GM18909 (cell line): ENCODE results near the gene ARHGAP24.
"Not testable (repeated sequence)": the region's sequence is repeated elsewhere in the genome, so short reads cannot be mapped to it uniquely, and the experiment has no call there.

Source experiments
- ATAC-seq: cut with Tn5 transposase; IDR thresholded peaks from one replicate; pipeline ENCODE4 v1.9.1; 2021; ENCODE audit warnings: mild to moderate bottlenecking; ENCODE audit not compliant: unreplicated experiment, poor library complexity

ARHGAP24 gene

DNA sequence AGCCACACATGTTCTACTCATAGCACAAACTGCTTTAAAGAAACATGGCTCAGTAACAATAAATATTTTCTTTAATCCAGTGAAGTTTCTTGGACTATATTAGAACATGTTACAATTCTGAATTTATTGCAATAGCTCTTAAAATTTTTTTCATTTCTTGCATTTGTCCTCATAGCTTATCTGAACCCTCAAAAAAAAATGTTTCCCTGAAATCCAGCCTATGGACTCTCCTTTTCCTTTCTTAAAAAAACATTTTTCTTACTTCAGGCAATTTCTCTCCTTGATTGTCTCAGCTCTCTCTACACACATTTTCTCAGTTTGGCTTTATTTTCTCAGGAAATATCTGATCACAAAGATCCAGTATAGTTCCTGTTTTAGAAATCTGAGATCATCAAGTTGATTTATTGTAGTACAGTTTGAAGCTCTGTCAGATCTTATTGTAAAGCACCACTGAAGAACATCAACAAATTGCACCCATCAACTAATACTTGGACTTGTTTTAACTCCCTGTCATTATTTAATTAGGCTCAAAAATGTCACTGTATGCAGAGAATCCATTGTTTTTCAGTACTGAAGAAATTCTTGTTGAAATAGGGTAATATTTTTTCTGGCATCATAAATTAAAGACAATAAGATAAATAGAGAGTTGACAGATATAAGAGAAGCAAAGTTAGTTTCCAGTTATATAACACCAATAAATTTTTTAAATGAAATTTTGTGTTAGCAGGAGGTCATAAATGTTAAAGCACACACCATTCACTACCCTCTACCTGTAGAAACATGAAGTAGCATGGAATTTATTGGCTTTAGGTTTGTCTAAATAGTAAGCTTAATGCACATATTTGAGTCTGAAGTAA, 317.7 kb downstream of the ARHGAP24 start:
- no peak for ATAC-seq

DNA sequence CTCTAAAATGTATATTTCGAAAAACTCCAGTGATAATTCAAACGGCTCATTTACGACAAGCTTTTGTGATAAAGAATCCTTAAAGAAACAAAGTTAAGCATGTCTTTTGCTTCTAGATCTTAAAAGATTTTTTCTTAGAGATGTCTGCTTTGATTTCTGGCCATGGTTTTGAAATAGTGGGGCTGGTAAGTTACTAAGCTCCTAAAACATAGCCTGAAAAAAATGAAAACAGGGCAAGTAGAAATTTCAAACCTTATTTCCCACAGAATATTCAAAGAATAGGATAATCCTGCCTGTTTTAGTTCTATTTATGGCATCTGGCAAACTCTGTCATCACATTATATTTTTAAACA, 318.3 kb downstream of the ARHGAP24 start:
- no peak for ATAC-seq

DNA sequence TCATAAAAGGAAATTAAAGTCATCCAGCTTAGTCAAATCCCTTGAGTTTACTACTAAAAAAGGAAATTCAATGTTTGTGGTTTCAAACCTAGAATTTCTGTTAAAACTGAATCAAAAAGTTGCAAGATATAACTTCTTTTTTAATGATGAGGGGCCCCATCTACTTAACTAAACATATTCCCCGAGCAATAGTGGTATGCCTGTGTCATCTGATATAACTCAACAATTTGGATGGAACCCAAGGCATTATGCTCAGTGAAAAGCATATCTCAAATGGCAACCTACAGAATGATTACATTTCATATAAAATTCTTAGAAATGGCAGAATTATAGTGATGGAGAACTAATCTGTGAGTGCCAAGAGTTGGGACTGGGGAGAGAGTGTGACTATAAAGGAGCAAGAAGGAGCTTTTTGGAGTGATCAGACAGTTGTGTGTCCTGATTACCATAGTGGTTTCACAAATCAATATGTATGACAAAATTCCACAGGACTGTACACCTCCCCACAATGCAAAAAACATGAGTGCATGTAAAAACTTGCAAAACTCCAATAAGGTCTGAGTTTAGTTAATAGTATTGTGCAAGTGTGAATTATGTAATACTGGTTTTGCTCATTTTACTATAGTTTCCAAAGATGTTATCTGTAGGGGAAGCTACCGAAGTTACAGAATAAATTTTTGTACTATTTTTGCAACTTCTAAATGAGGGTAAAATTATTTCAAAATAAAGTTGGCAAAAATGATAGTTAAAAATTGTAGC, 323.2 kb downstream of the ARHGAP24 start:
- no peak for ATAC-seq

DNA sequence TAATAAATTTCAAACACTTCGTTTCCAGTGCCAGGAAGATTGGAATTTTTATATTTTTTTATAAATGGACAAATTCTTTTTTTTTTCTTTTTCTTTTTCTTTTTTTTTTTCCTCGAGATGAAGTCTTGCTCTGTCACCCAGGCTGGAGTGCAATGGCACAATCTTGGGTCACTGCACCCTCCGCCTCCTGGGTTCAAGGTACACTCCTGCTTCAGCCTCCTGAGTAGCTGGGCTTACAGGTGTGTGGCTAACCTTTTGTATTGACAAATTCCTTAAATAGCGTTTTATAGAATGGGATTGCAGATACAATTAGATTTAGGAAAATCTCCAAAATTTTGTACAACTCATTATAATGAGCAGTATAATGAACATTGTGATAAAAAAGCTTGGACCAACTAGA, 328.9 kb downstream of the ARHGAP24 start:
- no peak for ATAC-seq

- no peak for ATAC-seq
Observed at GRCh38 chr4:85805891-85806290, 330.9 kb downstream of the ARHGAP24 start.

DNA sequence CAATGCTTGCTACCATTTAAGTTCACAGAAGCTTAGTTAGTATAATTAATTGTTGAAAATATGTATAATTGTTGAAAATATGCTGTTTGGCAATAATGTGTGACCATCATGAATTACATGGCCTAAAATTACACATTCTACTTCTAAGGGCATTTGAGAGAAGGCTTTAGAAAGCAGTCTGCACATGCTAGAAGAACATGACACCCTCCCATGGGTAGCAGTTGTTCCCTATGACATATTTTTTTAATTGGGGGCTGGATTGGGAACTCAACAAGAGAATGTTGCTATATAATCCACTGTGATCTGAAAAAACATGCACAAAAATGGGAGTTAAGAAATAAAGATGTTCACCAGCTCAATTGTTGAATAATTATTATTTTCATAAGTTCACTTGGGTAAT, 331.4 kb downstream of the ARHGAP24 start:
- no peak for ATAC-seq

- no peak for ATAC-seq
Observed at GRCh38 chr4:85807247-85807950, 332.4 kb downstream of the ARHGAP24 start.

- ATAC-seq = no peak
Observed at GRCh38 chr4:85808104-85808503, 333.2 kb downstream of the ARHGAP24 start.

- no peak for ATAC-seq
Observed at GRCh38 chr4:85808864-85809263, 333.9 kb downstream of the ARHGAP24 start.

DNA sequence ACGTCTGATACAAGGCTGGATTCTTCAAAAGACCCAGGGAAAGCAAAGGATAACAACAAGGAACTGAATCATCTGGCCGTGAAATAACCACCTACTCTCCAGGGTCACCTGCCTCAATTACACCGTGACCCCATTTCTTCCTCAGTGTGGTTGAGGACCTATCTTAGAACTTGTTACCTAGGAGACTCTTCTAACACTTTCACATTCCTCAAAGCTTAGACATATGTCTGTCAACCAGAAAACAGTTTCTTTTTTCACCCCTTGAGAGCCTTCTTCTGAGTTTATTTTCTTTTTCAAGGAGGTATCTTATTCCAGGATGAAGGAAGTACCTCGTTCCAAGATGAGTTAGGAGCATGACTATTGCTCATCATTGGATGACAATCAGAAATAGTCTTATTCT, 337.8 kb downstream of the ARHGAP24 start:
- no peak for ATAC-seq

GRCh38 chr4:85815796-85816459, 341.0 kb downstream of the ARHGAP24 start:
- no peak for ATAC-seq

GRCh38 chr4:85818700-85819099, 343.8 kb downstream of the ARHGAP24 start:
- ATAC-seq = no peak

- not testable (repeated sequence) for ATAC-seq
Observed at GRCh38 chr4:85820101-85820500, 345.2 kb downstream of the ARHGAP24 start.

DNA sequence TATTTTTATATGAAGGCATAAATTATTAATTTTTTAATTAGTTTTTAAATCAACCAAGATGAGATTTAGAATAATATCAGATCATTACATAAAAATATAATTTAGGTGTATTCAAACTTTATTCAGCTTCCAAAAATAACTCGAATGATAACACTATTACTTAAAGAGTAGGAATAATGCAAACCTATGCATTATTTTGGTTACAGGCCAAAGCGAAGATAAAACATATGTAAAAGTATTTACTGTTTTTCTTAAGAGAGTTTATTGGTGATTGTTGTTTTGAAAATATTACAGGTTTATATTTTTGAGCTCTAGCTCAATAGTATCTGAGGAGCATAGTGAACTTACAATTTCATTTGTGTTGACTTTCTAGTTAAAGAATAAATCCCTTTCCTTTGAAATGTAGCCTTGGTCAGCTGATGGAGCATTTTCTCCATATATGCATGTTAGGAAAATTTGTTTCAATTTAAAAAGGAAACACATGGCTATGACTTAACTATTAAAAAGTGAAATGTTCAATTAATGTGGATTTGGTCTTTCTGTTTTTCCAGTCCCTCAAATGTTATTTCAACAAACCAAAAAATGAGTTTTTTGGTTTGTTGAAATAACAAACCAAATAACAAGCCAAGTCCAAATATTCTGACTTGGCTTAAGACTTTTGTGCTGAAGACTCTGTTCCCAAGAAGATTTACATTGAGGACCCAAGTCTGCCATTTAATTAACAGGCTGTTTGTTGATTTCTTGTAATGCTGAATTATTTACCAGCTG, 346.9 kb downstream of the ARHGAP24 start:
- ATAC-seq = no peak

GRCh38 chr4:85823295-85823694, 348.3 kb downstream of the ARHGAP24 start:
- no peak for ATAC-seq

- no peak for ATAC-seq
Observed at GRCh38 chr4:85824166-85824945, 349.4 kb downstream of the ARHGAP24 start.

DNA sequence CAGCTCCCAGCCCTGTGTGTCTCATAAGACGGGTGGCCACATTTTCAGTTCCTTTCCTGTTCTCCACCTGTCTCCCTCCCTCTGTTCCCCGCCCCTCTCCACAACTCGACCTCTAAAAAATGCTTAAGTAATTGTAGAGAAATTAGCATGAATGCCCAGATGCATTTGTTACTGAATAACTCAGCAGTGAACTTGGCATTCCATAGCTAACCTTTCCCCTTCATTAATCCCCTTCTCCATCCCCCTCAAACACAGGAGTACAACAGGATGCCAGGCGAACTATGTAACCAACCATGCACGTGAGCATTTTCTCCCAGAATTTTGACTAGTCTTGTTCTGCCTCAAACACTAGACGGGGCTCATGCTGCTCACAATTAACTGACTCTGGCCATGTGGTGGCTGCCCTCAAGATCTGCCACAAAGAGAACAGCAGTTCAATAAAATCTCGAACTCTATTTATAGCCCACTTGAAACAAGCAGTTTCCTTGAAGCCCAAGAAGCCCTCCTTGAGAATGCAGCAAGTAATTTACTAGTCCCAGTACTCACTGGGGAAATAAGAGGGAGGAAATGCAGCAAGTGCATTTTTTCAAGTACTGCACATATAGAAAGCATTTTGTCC, 351.2 kb downstream of the ARHGAP24 start:
- ATAC-seq = peak; percentile 76

GRCh38 chr4:85828027-85828890, 353.3 kb downstream of the ARHGAP24 start:
- no peak for ATAC-seq
